Measurements from ENCODE around the gene CHMP4A.

The CHMP4A gene

GRCh38 chr14:24172871-24173281 lies 40.4 kb downstream of the CHMP4A start:
- H3K4me3 ChIP-seq (ENCODE audit: low read depth, low read length) = peak overlapping the region; percentile 61
- no peak overlapping the region for H3K27ac ChIP-seq (ENCODE audit: low read depth, low read length)

GRCh38 chr14:24172261-24172860 lies 40.9 kb downstream of the CHMP4A start:
- peak overlapping the region; percentile 66 for H3K9ac ChIP-seq (ENCODE audit: low read length)
- H3K9me3 ChIP-seq (ENCODE audit: control insufficient read depth, insufficient read depth, low read depth, low read length) = no peaks in the 10 kb centered on the region
- H3K27ac ChIP-seq (ENCODE audit: low read depth, low read length) = no peak overlapping the region
- H3K4me1 ChIP-seq (ENCODE audit: control insufficient read depth, insufficient read depth, low read length) = peaks cover 8% of the 10 kb centered on the region
- H3K36me3 ChIP-seq (ENCODE audit: control insufficient read depth, insufficient read depth, low read length) = peaks cover 32% of the 10 kb centered on the region
- H3K27me3 ChIP-seq (ENCODE audit: control insufficient read depth, insufficient read depth, low read length) = no peaks in the 10 kb centered on the region
- peak overlapping the region; percentile 61 for H3K4me3 ChIP-seq (ENCODE audit: low read depth, low read length)

More at GRCh38 chr14:24172871-24173281, 40.4 kb downstream of the CHMP4A start:
- H3K4me1 ChIP-seq (ENCODE audit: control insufficient read depth, insufficient read depth, low read length) = peaks cover 8% of the 10 kb centered on the region
- H3K9me3 ChIP-seq (ENCODE audit: control insufficient read depth, insufficient read depth, low read depth, low read length) = no peaks in the 10 kb centered on the region
- H3K27me3 ChIP-seq (ENCODE audit: control insufficient read depth, insufficient read depth, low read length) = no peaks in the 10 kb centered on the region
- peaks cover 33% of the 10 kb centered on the region for H3K36me3 ChIP-seq (ENCODE audit: control insufficient read depth, insufficient read depth, low read length)
- H3K9ac ChIP-seq (ENCODE audit: low read length) = peak overlapping the region; percentile 7

GRCh38 chr14:24171422-24172260 lies 41.6 kb downstream of the CHMP4A start, which contains the start of gene REC8:
Gene REC8 (plus strand): TSS chr14:24172080. CDS start chr14:24172553, 473 bp downstream.
- Histone ChIP-seq H3K4me3 (ENCODE audit: low read depth, low read length) (peak within 1 kb of the TSS; percentile 61), H3K27me3 (ENCODE audit: control insufficient read depth, insufficient read depth, low read length) (no peaks in the 10 kb centered on the region), H3K9me3 (ENCODE audit: control insufficient read depth, insufficient read depth, low read depth, low read length) (no peaks in the 10 kb centered on the region), H3K4me1 (ENCODE audit: control insufficient read depth, insufficient read depth, low read length) (peaks cover 8% of the 10 kb centered on the region), H3K27ac (ENCODE audit: low read depth, low read length) (no peak within 1 kb of the TSS), H3K9ac (ENCODE audit: low read length) (peak within 1 kb of the TSS; percentile 66), H3K36me3 (ENCODE audit: control insufficient read depth, insufficient read depth, low read length) (peaks cover 29% of the 10 kb centered on the region)

- H3K9ac ChIP-seq (ENCODE audit: low read length) = no peak overlapping the region
- no peak overlapping the region for H3K27ac ChIP-seq (ENCODE audit: low read depth, low read length)
- peaks cover 42% of the 10 kb centered on the region for H3K36me3 ChIP-seq (ENCODE audit: control insufficient read depth, insufficient read depth, low read length)
These were observed 45.7 kb downstream of the CHMP4A start for GRCh38 chr14:24167469-24168114.

GRCh38 chr14:24165785-24166184 lies 47.5 kb downstream of the CHMP4A start:
- no peak overlapping the region for H3K4me3 ChIP-seq (ENCODE audit: low read depth, low read length)
- no peaks in the 10 kb centered on the region for H3K9me3 ChIP-seq (ENCODE audit: control insufficient read depth, insufficient read depth, low read depth, low read length)
- H3K36me3 ChIP-seq (ENCODE audit: control insufficient read depth, insufficient read depth, low read length) = peaks cover 46% of the 10 kb centered on the region
- no peaks in the 10 kb centered on the region for H3K27me3 ChIP-seq (ENCODE audit: control insufficient read depth, insufficient read depth, low read length)
- no peak overlapping the region for H3K27ac ChIP-seq (ENCODE audit: low read depth, low read length)
- H3K4me1 ChIP-seq (ENCODE audit: control insufficient read depth, insufficient read depth, low read length) = peaks cover 9% of the 10 kb centered on the region
- H3K9ac ChIP-seq (ENCODE audit: low read length) = no peak overlapping the region

More at GRCh38 chr14:24167469-24168114, 45.7 kb downstream of the CHMP4A start:
- Histone ChIP-seq H3K4me1 (ENCODE audit: control insufficient read depth, insufficient read depth, low read length) (peaks cover 7% of the 10 kb centered on the region), H3K9me3 (ENCODE audit: control insufficient read depth, insufficient read depth, low read depth, low read length) (no peaks in the 10 kb centered on the region), H3K27me3 (ENCODE audit: control insufficient read depth, insufficient read depth, low read length) (no peaks in the 10 kb centered on the region), H3K4me3 (ENCODE audit: low read depth, low read length) (no peak overlapping the region)

GRCh38 chr14:24164518-24164991 lies 48.7 kb downstream of the CHMP4A start:
- Histone ChIP-seq H3K36me3 (ENCODE audit: control insufficient read depth, insufficient read depth, low read length) (peaks cover 58% of the 10 kb centered on the region), H3K27me3 (ENCODE audit: control insufficient read depth, insufficient read depth, low read length) (no peaks in the 10 kb centered on the region), H3K27ac (ENCODE audit: low read depth, low read length) (no peak overlapping the region), H3K4me3 (ENCODE audit: low read depth, low read length) (no peak overlapping the region), H3K9me3 (ENCODE audit: control insufficient read depth, insufficient read depth, low read depth, low read length) (no peaks in the 10 kb centered on the region), H3K9ac (ENCODE audit: low read length) (no peak overlapping the region), H3K4me1 (ENCODE audit: control insufficient read depth, insufficient read depth, low read length) (peaks cover 12% of the 10 kb centered on the region)

- Histone ChIP-seq H3K36me3 (ENCODE audit: control insufficient read depth, insufficient read depth, low read length) (peaks cover 69% of the 10 kb centered on the region), H3K27ac (ENCODE audit: low read depth, low read length) (no peak overlapping the region), H3K4me3 (ENCODE audit: low read depth, low read length) (peak overlapping the region; percentile 58; the same call in 1 of the 2 replicates), H3K9me3 (ENCODE audit: control insufficient read depth, insufficient read depth, low read depth, low read length) (no peaks in the 10 kb centered on the region), H3K9ac (ENCODE audit: low read length) (peak overlapping the region; percentile 45), H3K27me3 (ENCODE audit: control insufficient read depth, insufficient read depth, low read length) (no peaks in the 10 kb centered on the region), H3K4me1 (ENCODE audit: control insufficient read depth, insufficient read depth, low read length) (peaks cover 12% of the 10 kb centered on the region)
These were observed 51.2 kb downstream of the CHMP4A start for GRCh38 chr14:24162093-24162492.

GRCh38 chr14:24160850-24161804 lies 52.2 kb downstream of the CHMP4A start, which contains the start of gene IRF9:
Gene IRF9 (plus strand): TSS chr14:24161265. CDS start chr14:24162145, 880 bp downstream.
- peak within 1 kb of the TSS; percentile 58 for H3K4me3 ChIP-seq (ENCODE audit: low read depth, low read length)
- H3K27ac ChIP-seq (ENCODE audit: low read depth, low read length) = no peak within 1 kb of the TSS; the same call in 1 of the 2 replicates
- H3K36me3 ChIP-seq (ENCODE audit: control insufficient read depth, insufficient read depth, low read length) = peaks cover 69% of the 10 kb centered on the region
- H3K4me1 ChIP-seq (ENCODE audit: control insufficient read depth, insufficient read depth, low read length) = peaks cover 12% of the 10 kb centered on the region
- no peaks in the 10 kb centered on the region for H3K27me3 ChIP-seq (ENCODE audit: control insufficient read depth, insufficient read depth, low read length)
- H3K9me3 ChIP-seq (ENCODE audit: control insufficient read depth, insufficient read depth, low read depth, low read length) = no peaks in the 10 kb centered on the region
- H3K9ac ChIP-seq (ENCODE audit: low read length) = peak within 1 kb of the TSS; percentile 54

GRCh38 chr14:24160499-24160849 lies 52.8 kb downstream of the CHMP4A start:
- Histone ChIP-seq H3K27me3 (ENCODE audit: control insufficient read depth, insufficient read depth, low read length) (no peaks in the 10 kb centered on the region), H3K4me3 (ENCODE audit: low read depth, low read length) (no peak overlapping the region), H3K9ac (ENCODE audit: low read length) (no peak overlapping the region), H3K9me3 (ENCODE audit: control insufficient read depth, insufficient read depth, low read depth, low read length) (no peaks in the 10 kb centered on the region), H3K4me1 (ENCODE audit: control insufficient read depth, insufficient read depth, low read length) (peaks cover 12% of the 10 kb centered on the region), H3K36me3 (ENCODE audit: control insufficient read depth, insufficient read depth, low read length) (peaks cover 69% of the 10 kb centered on the region), H3K27ac (ENCODE audit: low read depth, low read length) (no peak overlapping the region)

Measured in HUES6 (cell line).